Glomerular visceral epithelial cell (primary cell): ENCODE data around the gene RAD50.
"Not testable (repeated sequence)": the region's sequence is repeated elsewhere in the genome, so short reads cannot be mapped to it uniquely, and the experiment has no call there.

Experiments
- DNase-seq: peaks from one replicate; pipeline ENCODE4 v3.0.0-alpha.2; 2016; ENCODE audit errors: extremely low spot score

Gene RAD50

GRCh38 chr5:132674671-132675506 is 118.1 kb downstream of the RAD50 start:
- DNase-seq: peak; percentile 89

GRCh38 chr5:132675936-132676689 is 119.3 kb downstream of the RAD50 start:
- DNase-seq: no peak

- DNase-seq: peak; percentile 92
Measured at GRCh38 chr5:132677191-132677590, 120.4 kb downstream of the RAD50 start.

GRCh38 chr5:132677682-132678400 is 121.1 kb downstream of the RAD50 start:
- no peak for DNase-seq

GRCh38 chr5:132678735-132679134 is 122.0 kb downstream of the RAD50 start:
- DNase-seq: no peak

GRCh38 chr5:132679166-132679565 is 122.4 kb downstream of the RAD50 start:
- DNase-seq: no peak

GRCh38 chr5:132679717-132680380 is 123.1 kb downstream of the RAD50 start:
- no peak for DNase-seq

- no peak for DNase-seq
Measured at GRCh38 chr5:132680780-132681475, 124.2 kb downstream of the RAD50 start.

GRCh38 chr5:132681476-132681831 is 124.7 kb downstream of the RAD50 start:
- DNase-seq: no peak

- DNase-seq: no peak
Measured at GRCh38 chr5:132681983-132682382, 125.2 kb downstream of the RAD50 start.

- no peak for DNase-seq
Measured at GRCh38 chr5:132684491-132684890, 127.7 kb downstream of the RAD50 start.

GRCh38 chr5:132684922-132685720 is 128.3 kb downstream of the RAD50 start:
- DNase-seq: no peak

GRCh38 chr5:132686193-132686592 is 129.4 kb downstream of the RAD50 start:
- DNase-seq: no peak

- no peak for DNase-seq
Measured at GRCh38 chr5:132687995-132688394, 131.2 kb downstream of the RAD50 start.

- DNase-seq: no peak
Measured at GRCh38 chr5:132688536-132689339, 132.0 kb downstream of the RAD50 start.

- DNase-seq: no peak
Measured at GRCh38 chr5:132689513-132689912, 132.7 kb downstream of the RAD50 start.

GRCh38 chr5:132690156-132690555 is 133.4 kb downstream of the RAD50 start:
- DNase-seq: no peak

GRCh38 chr5:132691755-132692631 is 135.2 kb downstream of the RAD50 start:
- DNase-seq: not testable (repeated sequence)

- DNase-seq: no peak
Measured at GRCh38 chr5:132692632-132692967, 135.8 kb downstream of the RAD50 start.
